Neural cell (in vitro differentiated cells): ENCODE measurements around the gene NAALADL1. TPM values are rescaled to one million over a fixed set of nuclear protein-coding genes. Genes with fewer than 3 reads are reported as not detected.

ENCODE experiments used
- H2AFZ ChIP-seq: fragments of 200-600, 300-800 bp; sonication (generic), shearing (Covaris generic); 2 replicates; pipeline ENCODE4 v1.6.0; 2014; ENCODE audit warnings: low read depth, mild to moderate bottlenecking, antibody characterized with exemption, low read length, moderate library complexity
- H3F3A ChIP-seq: fragments of 200-600 bp; shearing (Covaris generic); 2 replicates; pipeline ENCODE4 v1.6.1; 2016; ENCODE audit warnings: mild to moderate bottlenecking, moderate library complexity, mixed read lengths, antibody characterized with exemption, low read length; ENCODE audit not compliant: insufficient read depth, poor library complexity, severe bottlenecking
- H3K27ac ChIP-seq: fragments of 200-600, 300-800 bp; sonication (generic), shearing (Covaris generic); 2 replicates; pipeline ENCODE4 v1.5.1; 2014; ENCODE audit warnings: mild to moderate bottlenecking, low read length, moderate library complexity
- H3K27me3 ChIP-seq: fragments of 300-800, 200-600 bp; sonication (generic), shearing (Covaris generic); 2 replicates; pipeline ENCODE4 v1.6.0; 2014; ENCODE audit warnings: mild to moderate bottlenecking, low read depth, low read length, moderate library complexity; ENCODE audit not compliant: insufficient read depth
- H3K36me3 ChIP-seq: fragments of 300-800, 200-600 bp; sonication (generic), shearing (Covaris generic); 2 replicates; pipeline ENCODE4 v1.5.1; 2014; ENCODE audit warnings: mild to moderate bottlenecking, antibody characterized with exemption, low read length, moderate library complexity; ENCODE audit not compliant: insufficient read depth
- H3K4me2 ChIP-seq: fragments of 300-800, 200-600 bp; sonication (generic), shearing (Covaris generic); 2 replicates; pipeline ENCODE4 v1.6.0; 2014; ENCODE audit warnings: mild to moderate bottlenecking, low read length
- H3K4me3 ChIP-seq: fragments of 300-800, 200-600 bp; sonication (generic), shearing (Covaris generic); 2 replicates; pipeline ENCODE4 v1.5.1; 2014; ENCODE audit warnings: mild to moderate bottlenecking, low read length, moderate library complexity
- H3K79me2 ChIP-seq: fragments of 200-600 bp; shearing (Covaris generic); replicated peaks from 2 replicates; pipeline ENCODE4 v1.6.0; 2014; ENCODE audit warnings: mild to moderate bottlenecking, low read length, moderate library complexity; ENCODE audit not compliant: insufficient read depth
- H3K9ac ChIP-seq: fragments of 300-800, 200-600 bp; sonication (generic), shearing (Covaris generic); 2 replicates; pipeline ENCODE4 v1.6.1; 2016; ENCODE audit warnings: mild to moderate bottlenecking, low read length, mixed read lengths
- H3K9me2 ChIP-seq: fragments of 200-600 bp; shearing (Covaris generic); 2 replicates; pipeline ENCODE4 v1.6.1; 2016; ENCODE audit warnings: mild to moderate bottlenecking, low read length, mixed read lengths; ENCODE audit not compliant: insufficient read depth
- H3K9me3 ChIP-seq: fragments of 200-600, 300-800 bp; sonication (generic), shearing (Covaris generic); 2 replicates; pipeline ENCODE4 v1.6.1; 2016; ENCODE audit warnings: mild to moderate bottlenecking, mixed run types, low read length, moderate library complexity, mixed read lengths
- H4K20me1 ChIP-seq: fragments of 200-600 bp; shearing (Covaris generic); 2 replicates; pipeline ENCODE4 v1.6.1; 2016; ENCODE audit warnings: mild to moderate bottlenecking, mixed run types; ENCODE audit not compliant: insufficient read depth
- EP300 ChIP-seq: fragments of 450-650 bp; conservative IDR thresholded peaks from 2 replicates; pipeline ENCODE4 v1.6.1; 2014; ENCODE audit warnings: antibody characterized with exemption, mild to moderate bottlenecking, moderate library complexity; ENCODE audit not compliant: poor library complexity, severe bottlenecking
- EZH2 ChIP-seq: fragments of 200-600, 300-800 bp; shearing (Covaris generic), sonication (generic); IDR thresholded peaks from 2 replicates; pipeline ENCODE4 v1.6.1; 2014; ENCODE audit warnings: antibody characterized with exemption, low read length, borderline replicate concordance, mild to moderate bottlenecking; ENCODE audit not compliant: insufficient read depth, poor library complexity, severe bottlenecking
- MXI1 ChIP-seq: fragments of 450-650 bp; conservative IDR thresholded peaks from 2 replicates; pipeline ENCODE4 v1.6.1; 2014; ENCODE audit warnings: antibody characterized with exemption, mild to moderate bottlenecking; ENCODE audit not compliant: poor library complexity, severe bottlenecking
- POLR2AphosphoS5 ChIP-seq: IDR thresholded peaks from 2 replicates; pipeline ENCODE4 v1.6.1; 2012
- RAD21 ChIP-seq: fragments of 450-650 bp; conservative IDR thresholded peaks from 2 replicates; pipeline ENCODE4 v1.6.1; 2014; ENCODE audit warnings: antibody characterized with exemption, mild to moderate bottlenecking, moderate library complexity
- REST ChIP-seq: IDR thresholded peaks from 2 replicates; pipeline ENCODE4 v1.6.1; 2012; ENCODE audit warnings: borderline replicate concordance
- SMC3 ChIP-seq: fragments of 450-650 bp; conservative IDR thresholded peaks from 2 replicates; pipeline ENCODE4 v1.6.1; 2014; ENCODE audit warnings: antibody characterized with exemption, mild to moderate bottlenecking, moderate library complexity; ENCODE audit not compliant: poor library complexity
- TAF1 ChIP-seq: IDR thresholded peaks from 2 replicates; pipeline ENCODE4 v1.6.1; 2012; ENCODE audit warnings: low read depth
- polyA plus RNA-seq: library from polyadenylated mRNA; depleted of rRNA; stranded (reverse); fragments of >200 nt; gene quantifications from 2 replicates; pipeline ENCODE4 v1.2.3, GENCODE V29; 2014
- TF ChIP-seq, protein P1 (sequence below): fragments of 450-650 bp; IDR thresholded peaks from 2 replicates; pipeline ENCODE4 v1.5.1; 2014; ENCODE audit warnings: antibody characterized with exemption, mild to moderate bottlenecking, moderate library complexity; ENCODE audit not compliant: poor library complexity, severe bottlenecking

The NAALADL1 gene
- polyA plus RNA-seq, 1 donor from 2014 or later, result not detected

- H4K20me1 ChIP-seq, result no peaks in the 10 kb centered on the region
- no peaks in the 10 kb centered on the region for H3F3A ChIP-seq
- no peak overlapping the region for H3K4me3 ChIP-seq
- no peaks in the 10 kb centered on the region for H3K27me3 ChIP-seq
- H3K27ac ChIP-seq, result no peak overlapping the region
- no peaks in the 10 kb centered on the region for H3K9me2 ChIP-seq
- H2AFZ ChIP-seq, result no peak overlapping the region
- no peak overlapping the region for H3K9ac ChIP-seq
- no peak for TF ChIP-seq EP300
- no peaks in the 10 kb centered on the region for H3K36me3 ChIP-seq
- no peaks in the 10 kb centered on the region for H3K9me3 ChIP-seq
- no peak overlapping the region for H3K4me2 ChIP-seq
- H3K79me2 ChIP-seq, result no peaks in the 10 kb centered on the region
Observed at GRCh38 chr11:65063532-65063931, 5.2 kb upstream of the NAALADL1 start.

- Histone ChIP-seq H3K9me3 (no peaks in the 10 kb centered on the region), H3K4me2 (no peak overlapping the region), H3K27me3 (no peaks in the 10 kb centered on the region), H3K4me3 (no peak overlapping the region), H3K79me2 (no peaks in the 10 kb centered on the region), H3K9ac (no peak overlapping the region), H3K27ac (no peak overlapping the region), H4K20me1 (no peaks in the 10 kb centered on the region), H3K36me3 (no peaks in the 10 kb centered on the region), H3K9me2 (no peaks in the 10 kb centered on the region), H2AFZ (no peak overlapping the region), H3F3A (no peaks in the 10 kb centered on the region)
- no peak for TF ChIP-seq TAF1
- no peak for TF ChIP-seq SMC3
- TF ChIP-seq RAD21, result no peak
- no peak for TF ChIP-seq POLR2AphosphoS5
- TF ChIP-seq, protein P1, sequence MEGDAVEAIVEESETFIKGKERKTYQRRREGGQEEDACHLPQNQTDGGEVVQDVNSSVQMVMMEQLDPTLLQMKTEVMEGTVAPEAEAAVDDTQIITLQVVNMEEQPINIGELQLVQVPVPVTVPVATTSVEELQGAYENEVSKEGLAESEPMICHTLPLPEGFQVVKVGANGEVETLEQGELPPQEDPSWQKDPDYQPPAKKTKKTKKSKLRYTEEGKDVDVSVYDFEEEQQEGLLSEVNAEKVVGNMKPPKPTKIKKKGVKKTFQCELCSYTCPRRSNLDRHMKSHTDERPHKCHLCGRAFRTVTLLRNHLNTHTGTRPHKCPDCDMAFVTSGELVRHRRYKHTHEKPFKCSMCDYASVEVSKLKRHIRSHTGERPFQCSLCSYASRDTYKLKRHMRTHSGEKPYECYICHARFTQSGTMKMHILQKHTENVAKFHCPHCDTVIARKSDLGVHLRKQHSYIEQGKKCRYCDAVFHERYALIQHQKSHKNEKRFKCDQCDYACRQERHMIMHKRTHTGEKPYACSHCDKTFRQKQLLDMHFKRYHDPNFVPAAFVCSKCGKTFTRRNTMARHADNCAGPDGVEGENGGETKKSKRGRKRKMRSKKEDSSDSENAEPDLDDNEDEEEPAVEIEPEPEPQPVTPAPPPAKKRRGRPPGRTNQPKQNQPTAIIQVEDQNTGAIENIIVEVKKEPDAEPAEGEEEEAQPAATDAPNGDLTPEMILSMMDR, result no peak
- TF ChIP-seq MXI1, result no peak
- TF ChIP-seq EP300, result no peak
- no peak for TF ChIP-seq EZH2
Observed at GRCh38 chr11:65060913-65061408, 2.6 kb upstream of the NAALADL1 start.

GRCh38 chr11:65059959-65060824 lies 1.8 kb upstream of the NAALADL1 start:
- Histone ChIP-seq H3K4me3 (no peak overlapping the region), H3K36me3 (no peaks in the 10 kb centered on the region), H2AFZ (no peak overlapping the region), H3K9ac (no peak overlapping the region), H3K4me2 (no peak overlapping the region), H3K9me2 (no peaks in the 10 kb centered on the region), H3K79me2 (no peaks in the 10 kb centered on the region), H4K20me1 (no peaks in the 10 kb centered on the region), H3K27me3 (no peaks in the 10 kb centered on the region), H3K9me3 (no peaks in the 10 kb centered on the region), H3F3A (no peaks in the 10 kb centered on the region), H3K27ac (no peak overlapping the region)
- TF ChIP-seq POLR2AphosphoS5 (no peak), EZH2 (no peak), TAF1 (no peak), RAD21 (no peak), SMC3 (no peak), MXI1 (no peak), REST (no peak), EP300 (no peak)
- TF ChIP-seq, protein P1, result no peak
